Testis (tissue), 2 donors: ENCODE results near the gene CFAP410.

Experiments used
- POLR2A ChIP-seq: fragments of 450-650 bp; IDR thresholded peaks from one replicate; pipeline ENCODE4 v1.6.1; 2017; ENCODE audit warnings: antibody characterized with exemption, mild to moderate bottlenecking, moderate library complexity
- TF ChIP-seq, protein P1 (sequence below), 3 experiments: fragments of 450-650 bp in 2 of 3; fragments of 200-600 bp in 1 of 3; sonication (generic) in 1 of 3; IDR thresholded peaks; one replicate each; pipeline ENCODE4 v1.5.1; 2016 to 2019; ENCODE audit warnings: antibody characterized with exemption in 3 of 3, mild to moderate bottlenecking in 2 of 3, moderate library complexity in 1 of 3

DNA sequence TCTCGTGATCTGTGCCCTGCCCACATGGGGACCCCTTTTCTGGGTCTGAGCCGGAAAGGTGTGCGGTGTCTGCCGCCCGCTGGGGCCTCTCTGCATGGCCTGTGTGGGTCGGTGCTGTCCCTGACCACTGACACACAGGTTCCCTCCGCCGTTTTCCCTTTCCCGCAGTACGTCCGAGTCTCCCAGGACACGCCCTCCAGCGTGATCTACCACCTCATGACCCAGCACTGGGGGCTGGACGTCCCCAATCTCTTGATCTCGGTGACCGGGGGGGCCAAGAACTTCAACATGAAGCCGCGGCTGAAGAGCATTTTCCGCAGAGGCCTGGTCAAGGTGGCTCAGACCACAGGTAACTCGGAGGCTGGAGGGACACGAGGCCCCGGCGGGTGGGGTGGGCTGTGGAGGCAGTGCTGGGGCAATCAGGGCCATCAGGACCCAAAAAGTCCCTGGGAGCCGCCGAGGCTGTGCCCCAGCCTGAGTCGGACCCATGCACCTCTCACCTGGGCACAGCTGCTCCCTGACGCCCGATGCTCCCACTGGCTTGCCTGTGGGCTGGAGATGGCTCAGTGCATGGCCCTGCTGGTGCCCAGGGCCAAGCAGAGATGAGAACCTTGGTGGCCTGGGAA lies 27.5 kb upstream of the CFAP410 start:
- TF ChIP-seq, protein P1, sequence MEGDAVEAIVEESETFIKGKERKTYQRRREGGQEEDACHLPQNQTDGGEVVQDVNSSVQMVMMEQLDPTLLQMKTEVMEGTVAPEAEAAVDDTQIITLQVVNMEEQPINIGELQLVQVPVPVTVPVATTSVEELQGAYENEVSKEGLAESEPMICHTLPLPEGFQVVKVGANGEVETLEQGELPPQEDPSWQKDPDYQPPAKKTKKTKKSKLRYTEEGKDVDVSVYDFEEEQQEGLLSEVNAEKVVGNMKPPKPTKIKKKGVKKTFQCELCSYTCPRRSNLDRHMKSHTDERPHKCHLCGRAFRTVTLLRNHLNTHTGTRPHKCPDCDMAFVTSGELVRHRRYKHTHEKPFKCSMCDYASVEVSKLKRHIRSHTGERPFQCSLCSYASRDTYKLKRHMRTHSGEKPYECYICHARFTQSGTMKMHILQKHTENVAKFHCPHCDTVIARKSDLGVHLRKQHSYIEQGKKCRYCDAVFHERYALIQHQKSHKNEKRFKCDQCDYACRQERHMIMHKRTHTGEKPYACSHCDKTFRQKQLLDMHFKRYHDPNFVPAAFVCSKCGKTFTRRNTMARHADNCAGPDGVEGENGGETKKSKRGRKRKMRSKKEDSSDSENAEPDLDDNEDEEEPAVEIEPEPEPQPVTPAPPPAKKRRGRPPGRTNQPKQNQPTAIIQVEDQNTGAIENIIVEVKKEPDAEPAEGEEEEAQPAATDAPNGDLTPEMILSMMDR (IDR thresholded peaks at IDR 0.05), result no peak
- no peak for TF ChIP-seq POLR2A
